HCT116 (cell line): ENCODE results near the gene PDCL2. TPM values are rescaled to one million over a fixed set of nuclear protein-coding genes. Genes with fewer than 3 reads are reported as not detected.

Experiments
- ATAC-seq: fragments of 200-7000 bp; cut with Tn5 transposase; 2 replicates; pipeline ENCODE4 v1.9.1; 2020; ENCODE audit warnings: mild to moderate bottlenecking, moderate library complexity
- Bru-seq: library from RNA; stranded (reverse); fragments of 400-500 nt; gene quantifications from one replicate; lab custom pipeline; 2021; lab: Mats Ljungman, UMichigan
- BruChase-seq, 2 experiments: library from RNA; stranded (reverse); fragments of 400-500 nt; gene quantifications; one replicate each; lab custom pipeline; 2021; lab: Mats Ljungman, UMichigan
- BruUV-seq: library from RNA; stranded (reverse); fragments of 400-500 nt; replicated peaks from 2 replicates; lab custom pipeline; 2021; lab: Mats Ljungman, UMichigan
- CTCF ChIA-PET: fragments of 300-600 bp; sonication (Branson Sonifier 250); formaldehyde crosslinking; loops from one replicate; lab custom pipeline; 2021; ENCODE audit warnings: antibody characterized with exemption; lab: Charles Lee
- POLR2A ChIA-PET: fragments of 300-600, 350-600 bp; sonication (Branson Sonifier 250); formaldehyde crosslinking; loops from one replicate; lab custom pipeline; 2021; ENCODE audit warnings: antibody characterized with exemption; lab: Charles Lee
- RAD21 ChIA-PET, 2 experiments: fragments of 300-600 bp; sonication (Branson Sonifier 250); formaldehyde crosslinking; loops; one replicate each; lab custom pipeline; 2023; ENCODE audit warnings: low total read pairs in 2 of 2; ENCODE audit not compliant: uncharacterized antibody in 2 of 2, unreplicated experiment in 2 of 2, low non-redundant PET in 1 of 2; lab: Charles Lee
- DNase-seq: peaks from one replicate; pipeline ENCODE4 v3.0.0-alpha.2; 2010; ENCODE audit warnings: low read depth, low spot score
- H2AFZ ChIP-seq: fragments of 200-600 bp; shearing (Covaris generic), sonication (generic); 2 replicates; pipeline ENCODE4 v1.6.1; 2017; ENCODE audit warnings: low read depth, mixed run types, mixed read lengths, antibody characterized with exemption, low read length; ENCODE audit not compliant: poor library complexity, severe bottlenecking
- H3K27ac ChIP-seq: 2 replicates; pipeline ENCODE4 v1.5.1; 2012; ENCODE audit warnings: low read depth, low read length
- H3K27me3 ChIP-seq: fragments of 200-600 bp; sonication (generic); 2 replicates; pipeline ENCODE4 v1.6.1; 2016; ENCODE audit warnings: mixed run types, low read length, mixed read lengths; ENCODE audit not compliant: insufficient read depth
- H3K36me3 ChIP-seq, 2 experiments: fragments of 200-500 bp in 1 of 2; fragments of 200-600 bp in 1 of 2; sonication (Bioruptor generic) in 1 of 2; sonication (generic) in 1 of 2; 2 replicates each; pipeline versions ENCODE4 v1.5.1 to v1.6.1; 2014 to 2016; ENCODE audit warnings: low read length in 2 of 2, inconsistent platforms in 1 of 2, mixed read lengths in 1 of 2, mixed run types in 1 of 2; ENCODE audit not compliant: insufficient read depth in 2 of 2, control insufficient read depth in 1 of 2
- H3K4me1 ChIP-seq, 2 experiments: fragments of 200-600 bp in 1 of 2; sonication (generic) in 1 of 2; 2 replicates each; pipeline versions ENCODE4 v1.5.1 to v1.6.1; 2012 to 2017; ENCODE audit warnings: low read length in 2 of 2, inconsistent platforms in 1 of 2, mild to moderate bottlenecking in 1 of 2, mixed read lengths in 1 of 2, mixed run types in 1 of 2, moderate library complexity in 1 of 2; ENCODE audit not compliant: insufficient read depth in 2 of 2, control insufficient read depth in 1 of 2
- H3K4me2 ChIP-seq: fragments of 200-600 bp; sonication (generic); 2 replicates; pipeline ENCODE4 v1.6.1; 2017; ENCODE audit warnings: mixed run types, low read length, mixed read lengths
- H3K4me3 ChIP-seq, 2 experiments: fragments of 200-600 bp in 1 of 2; sonication (generic) in 1 of 2; replicated peaks in 1 of 2; 2 replicates each; pipeline ENCODE4 v1.5.1; 2011 to 2016; ENCODE audit warnings: low read length in 2 of 2, control low read depth in 1 of 2, low read depth in 1 of 2, mild to moderate bottlenecking in 1 of 2, mixed read lengths in 1 of 2, mixed run types in 1 of 2
- H3K79me2 ChIP-seq: fragments of 200-600 bp; sonication (generic); 2 replicates; pipeline ENCODE4 v1.6.1; 2017; ENCODE audit warnings: mild to moderate bottlenecking, mixed run types, low read length, moderate library complexity, mixed read lengths; ENCODE audit not compliant: insufficient read depth
- H3K9ac ChIP-seq: fragments of 200-600 bp; sonication (generic); 2 replicates; pipeline ENCODE4 v1.6.1; 2016; ENCODE audit warnings: low read length, mixed read lengths
- H3K9me2 ChIP-seq: fragments of 200-600 bp; sonication (generic), shearing (Covaris generic); 2 replicates; pipeline ENCODE4 v1.6.1; 2017; ENCODE audit warnings: mixed run types, mild to moderate bottlenecking, moderate library complexity; ENCODE audit not compliant: insufficient read depth
- H3K9me3 ChIP-seq, 2 experiments: fragments of 200-500 bp in 1 of 2; fragments of 200-600 bp in 1 of 2; sonication (Bioruptor generic) in 1 of 2; sonication (generic) in 1 of 2; 2 replicates each; pipeline ENCODE4 v1.6.1; 2014 to 2017; ENCODE audit warnings: low read length in 2 of 2, mixed read lengths in 2 of 2, inconsistent platforms in 1 of 2, low read depth in 1 of 2, mild to moderate bottlenecking in 1 of 2, mixed run types in 1 of 2, moderate library complexity in 1 of 2; ENCODE audit not compliant: control insufficient read depth in 1 of 2, insufficient read depth in 1 of 2
- H4K20me1 ChIP-seq: fragments of 200-600 bp; sonication (generic), shearing (Covaris generic); 2 replicates; pipeline ENCODE4 v1.6.1; 2017; ENCODE audit warnings: mixed run types, mild to moderate bottlenecking, moderate library complexity; ENCODE audit not compliant: insufficient read depth
- ATF3 ChIP-seq: IDR thresholded peaks from 2 replicates; pipeline ENCODE4 v1.6.1; 2012
- EGR1 ChIP-seq: IDR thresholded peaks from 2 replicates; pipeline ENCODE4 v1.6.1; 2012; ENCODE audit warnings: low read depth
- EZH2 ChIP-seq: fragments of 200-600 bp; sonication (generic); IDR thresholded peaks from 2 replicates; pipeline ENCODE4 v1.6.1; 2017; ENCODE audit warnings: antibody characterized with exemption, mixed run types
- FOSL1 ChIP-seq: IDR thresholded peaks from 2 replicates; pipeline ENCODE4 v1.6.1; 2012; ENCODE audit warnings: low read depth
- MAX ChIP-seq: IDR thresholded peaks from 2 replicates; pipeline ENCODE4 v1.6.1; 2012
- POLR2A ChIP-seq: IDR thresholded peaks from 2 replicates; pipeline ENCODE4 v1.7.0; 2011; ENCODE audit warnings: borderline replicate concordance; ENCODE audit not compliant: insufficient read depth, insufficient read length; ENCODE audit errors: extremely low read depth
- RAD21 ChIP-seq: IDR thresholded peaks from 2 replicates; pipeline ENCODE4 v1.6.1; 2012; ENCODE audit warnings: low read depth, mild to moderate bottlenecking
- REST ChIP-seq: IDR thresholded peaks from 2 replicates; pipeline ENCODE4 v1.6.1; 2012; ENCODE audit warnings: low read depth
- SP1 ChIP-seq: IDR thresholded peaks from 2 replicates; pipeline ENCODE4 v1.6.1; 2012; ENCODE audit warnings: low read depth
- YY1 ChIP-seq: IDR thresholded peaks from 2 replicates; pipeline ENCODE4 v1.6.1; 2011; ENCODE audit warnings: low read length, low read depth, moderate library complexity, mild to moderate bottlenecking; ENCODE audit not compliant: insufficient replicate concordance; ENCODE audit errors: extremely low read depth
- ZBTB33 ChIP-seq: IDR thresholded peaks from 2 replicates; pipeline ENCODE4 v1.6.1; 2011; ENCODE audit warnings: mild to moderate bottlenecking, low read length, moderate library complexity; ENCODE audit not compliant: insufficient replicate concordance; ENCODE audit errors: extremely low read depth
- ZFX ChIP-seq: fragments of 450-650 bp; IDR thresholded peaks from 2 replicates; pipeline ENCODE4 v1.6.1; 2017
- ZNF274 ChIP-seq: fragments of 200-500 bp; sonication (Bioruptor generic); IDR thresholded peaks from 2 replicates; pipeline ENCODE4 v1.6.1; 2014; ENCODE audit warnings: mild to moderate bottlenecking, low read depth, low read length, inconsistent platforms
- intact Hi-C: fragments of 100-400 bp; cut with micrococcal nuclease; formaldehyde crosslinking; loops from 2 replicates; pipeline ENCODE4 v1.10.0; 2022
- long read RNA-seq: library from polyadenylated mRNA; unstranded; transcript quantifications from one replicate; pipeline ENCODE4 v2.0.0, GENCODE V29; 2021; ENCODE audit not compliant: unreplicated experiment
- polyA plus RNA-seq: library from polyadenylated mRNA; unstranded; fragments of >200 nt; gene quantifications from 2 replicates; pipeline ENCODE4 v1.2.1, GENCODE V29; 2012; ENCODE audit warnings: missing spikeins
- total RNA-seq: library from RNA; stranded (reverse); gene quantifications from one replicate; pipeline ENCODE4 v1.2.1, GENCODE V29; 2021; ENCODE audit not compliant: unreplicated experiment

The PDCL2 gene
- total RNA-seq: 0.47 TPM
- 0.09 TPM in 1 of 2 replicates, not detected in the other for polyA plus RNA-seq
- percentile 30 among the genes with signal in this experiment for Bru-seq, nascent RNA
- percentile 17 among the genes with signal in this experiment for BruChase-seq, experiment 1, labeled RNA remaining after a 6-hour chase
- percentile 27 among the genes with signal in this experiment for BruChase-seq, experiment 2, labeled RNA remaining after a 2-hour chase
- long read RNA-seq: 0 reads

GRCh38 chr4:55592014-55592413, at the start of gene PDCL2:
PDCL2 (minus strand) TSS chr4:55592245; CDS start chr4:55592109, 136 bp downstream.
- intact Hi-C loops: no loop called here
- TF ChIP-seq REST (no peak), ZFX (no peak), FOSL1 (no peak), EGR1 (no peak), ATF3 (no peak), YY1 (no peak), EZH2 (no peak), ZNF274 (no peak), POLR2A (no peak), RAD21 (no peak), MAX (no peak), SP1 (no peak), ZBTB33 (no peak)
- no peak within 1 kb of the TSS for H3K9ac ChIP-seq
- ChIA-PET POLR2A (no interaction called here), RAD21 (no interaction called here), CTCF (no interaction called here)
- H3K79me2 ChIP-seq: no peaks in the 10 kb centered on the region
- H2AFZ ChIP-seq: no peak within 1 kb of the TSS
- no peaks in the 10 kb centered on the region for H3K9me2 ChIP-seq
- 0 out of 4 replicates have a peak, but pooled peaks cover 0 to 2% of the 10 kb centered on the region in 2 experiments for H3K36me3 ChIP-seq
- no peaks in the 10 kb centered on the region for H3K9me3 ChIP-seq
- no peak within 1 kb of the TSS for H3K27ac ChIP-seq
- ATAC-seq: peak; percentile 32; the same call in 1 of the 2 replicates
- H4K20me1 ChIP-seq: no peaks in the 10 kb centered on the region
- BruUV-seq: no TSS peak
- H3K4me3 ChIP-seq: no peak within 1 kb of the TSS
- no peak within 1 kb of the TSS for H3K4me2 ChIP-seq
- no peaks in the 10 kb centered on the region for H3K27me3 ChIP-seq
- H3K4me1 ChIP-seq: peaks cover 15 to 16% of the 10 kb centered on the region in 2 experiments
- DNase-seq: no peak
